Uterus (tissue), 2 donors: Measurements from ENCODE around the gene CDIPT.

ENCODE experiments used
- POLR2A ChIP-seq, 2 donors: fragments of 450-650 bp; IDR thresholded peaks; one replicate each; pipeline ENCODE4 v1.6.1; 2016; ENCODE audit warnings: antibody characterized with exemption in 2 of 2, mild to moderate bottlenecking in 1 of 2, moderate library complexity in 1 of 2
- TF ChIP-seq, protein P1 (sequence below), 4 experiments: fragments of 200-600 bp in 2 of 4; fragments of 450-650 bp in 2 of 4; sonication (generic) in 2 of 4; IDR thresholded peaks; one replicate each; pipeline ENCODE4 v1.5.1; 2016 to 2019; ENCODE audit warnings: antibody characterized with exemption in 4 of 4, mild to moderate bottlenecking in 2 of 4, moderate library complexity in 1 of 4

- TF ChIP-seq, protein P1, sequence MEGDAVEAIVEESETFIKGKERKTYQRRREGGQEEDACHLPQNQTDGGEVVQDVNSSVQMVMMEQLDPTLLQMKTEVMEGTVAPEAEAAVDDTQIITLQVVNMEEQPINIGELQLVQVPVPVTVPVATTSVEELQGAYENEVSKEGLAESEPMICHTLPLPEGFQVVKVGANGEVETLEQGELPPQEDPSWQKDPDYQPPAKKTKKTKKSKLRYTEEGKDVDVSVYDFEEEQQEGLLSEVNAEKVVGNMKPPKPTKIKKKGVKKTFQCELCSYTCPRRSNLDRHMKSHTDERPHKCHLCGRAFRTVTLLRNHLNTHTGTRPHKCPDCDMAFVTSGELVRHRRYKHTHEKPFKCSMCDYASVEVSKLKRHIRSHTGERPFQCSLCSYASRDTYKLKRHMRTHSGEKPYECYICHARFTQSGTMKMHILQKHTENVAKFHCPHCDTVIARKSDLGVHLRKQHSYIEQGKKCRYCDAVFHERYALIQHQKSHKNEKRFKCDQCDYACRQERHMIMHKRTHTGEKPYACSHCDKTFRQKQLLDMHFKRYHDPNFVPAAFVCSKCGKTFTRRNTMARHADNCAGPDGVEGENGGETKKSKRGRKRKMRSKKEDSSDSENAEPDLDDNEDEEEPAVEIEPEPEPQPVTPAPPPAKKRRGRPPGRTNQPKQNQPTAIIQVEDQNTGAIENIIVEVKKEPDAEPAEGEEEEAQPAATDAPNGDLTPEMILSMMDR (IDR thresholded peaks at IDR 0.05): no peak
- TF ChIP-seq POLR2A (IDR thresholded peaks at IDR 0.05): no peak
These were observed 4.7 kb downstream of the CDIPT start for GRCh38 chr16:29858149-29858849.
